ENCODE measurements around the gene GRM8.
"Not testable (repeated sequence)": the region's sequence is repeated elsewhere in the genome, so short reads cannot be mapped to it uniquely, and the experiment has no call there.

DNA sequence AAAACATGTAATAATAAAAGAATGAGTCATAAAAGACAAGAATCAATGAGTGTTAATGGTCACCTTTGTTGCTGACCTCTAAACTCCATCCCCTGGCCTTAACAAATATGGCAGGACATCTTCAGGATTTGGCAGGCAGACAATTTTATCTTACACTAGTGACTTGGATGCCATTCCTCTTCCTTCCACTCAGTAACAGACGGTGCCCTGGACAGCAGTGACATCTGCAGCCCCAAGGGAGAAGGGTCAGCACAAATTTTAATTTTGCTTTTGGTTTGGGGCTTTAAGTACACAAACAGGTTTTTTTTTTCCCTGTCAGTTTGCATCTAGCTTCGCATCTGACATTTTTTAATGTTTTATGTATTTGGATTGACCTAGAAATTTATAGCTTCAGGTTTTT lies 370.8 kb downstream of the GRM8 start:
- not testable (repeated sequence) for TF ChIP-seq EZH2phosphoT487 (IDR thresholded peaks at IDR 0.05; ENCODE audit: insufficient read depth, low read depth); EZH2 (IDR thresholded peaks at IDR 0.05; ENCODE audit: insufficient read depth, poor library complexity, severe bottlenecking)

All from GM23248 (cell line).